ENCODE measurements around the gene DDAH1.
"Not testable (repeated sequence)": the region's sequence is repeated elsewhere in the genome, so short reads cannot be mapped to it uniquely, and the experiment has no call there.

DNA sequence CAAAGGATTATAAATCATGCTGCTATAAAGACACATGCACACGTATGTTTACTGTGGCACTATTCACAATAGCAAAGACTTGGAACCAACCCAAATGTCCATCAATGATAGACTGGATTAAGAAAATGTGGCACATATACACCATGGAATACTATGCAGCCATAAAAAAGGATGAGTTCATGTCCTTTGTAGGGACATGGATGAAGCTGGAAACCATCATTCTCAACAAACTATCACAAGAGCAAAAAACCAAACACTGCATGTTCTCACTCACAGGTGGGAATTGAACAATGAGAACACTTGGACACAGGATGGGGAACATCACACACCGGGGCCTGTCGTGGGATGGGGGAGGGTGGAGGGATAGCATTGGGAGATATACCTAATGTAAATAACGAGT lies 117.7 kb downstream of the DDAH1 start:
- not testable (repeated sequence) for TF ChIP-seq CTCF, POLR2A (IDR thresholded peaks at IDR 0.05)

All from body of pancreas (tissue), 4 donors.